GM19239 (cell line): ENCODE measurements around the gene CHRNG.

ENCODE experiments used
- DNase-seq: peaks from one replicate; pipeline ENCODE4 v3.0.0; 2011; ENCODE audit warnings: low spot score; ENCODE audit not compliant: insufficient read length
- FAIRE-seq: peaks from 2 replicates; lab custom pipeline; 2011; peaks lifted over from hg19 to GRCh38; lab: Jason Lieb, UNC

Gene CHRNG

GRCh38 chr2:232539298-232540231 lies at the start of gene CHRNG:
Gene CHRNG, plus strand, starts transcription at chr2:232539692. Its CDS starts 56 bp downstream, at chr2:232539748.
- DNase-seq, result no peak
- no peak for FAIRE-seq

- FAIRE-seq (no peak), DNase-seq (no peak)
Measured at GRCh38 chr2:232490221-232491138, 49.0 kb upstream of the CHRNG start.

- no peak for DNase-seq
- FAIRE-seq, result no peak
Measured at GRCh38 chr2:232491139-232491780, 48.2 kb upstream of the CHRNG start.

- FAIRE-seq (no peak), DNase-seq (no peak)
Measured at GRCh38 chr2:232492236-232492848, 47.1 kb upstream of the CHRNG start.

GRCh38 chr2:232492963-232493700 lies 46.4 kb upstream of the CHRNG start:
- FAIRE-seq (no peak), DNase-seq (no peak)

GRCh38 chr2:232493701-232494474 lies 45.6 kb upstream of the CHRNG start:
- DNase-seq (no peak), FAIRE-seq (no peak)

- FAIRE-seq (no peak), DNase-seq (no peak)
Measured at GRCh38 chr2:232494542-232494941, 45.0 kb upstream of the CHRNG start.

GRCh38 chr2:232495292-232495691 lies 44.2 kb upstream of the CHRNG start:
- DNase-seq (no peak), FAIRE-seq (no peak)

- FAIRE-seq (no peak), DNase-seq (no peak)
Measured at GRCh38 chr2:232496501-232497270, 42.8 kb upstream of the CHRNG start.

- FAIRE-seq (no peak), DNase-seq (no peak)
Measured at GRCh38 chr2:232497348-232497747, 42.1 kb upstream of the CHRNG start.

- DNase-seq (no peak), FAIRE-seq (no peak)
Measured at GRCh38 chr2:232498452-232498851, 41.0 kb upstream of the CHRNG start.

GRCh38 chr2:232501331-232501771 lies 38.1 kb upstream of the CHRNG start:
- no peak for FAIRE-seq
- DNase-seq, result no peak

GRCh38 chr2:232501794-232502390 lies 37.6 kb upstream of the CHRNG start:
- DNase-seq (no peak), FAIRE-seq (no peak)

- DNase-seq (no peak), FAIRE-seq (no peak)
Measured at GRCh38 chr2:232502511-232502910, 37.0 kb upstream of the CHRNG start.

GRCh38 chr2:232502911-232503808 lies 36.3 kb upstream of the CHRNG start:
- no peak for FAIRE-seq
- no peak for DNase-seq

GRCh38 chr2:232503809-232504323 lies 35.6 kb upstream of the CHRNG start:
- no peak for DNase-seq
- FAIRE-seq, result no peak
